GM12878 (cell line): Measurements from ENCODE around the gene FAM25G. TPM values are rescaled to one million over a fixed set of nuclear protein-coding genes. Genes with fewer than 3 reads are reported as not detected.

Source experiments
- ATAC-seq: fragments of 200-7000 bp; cut with Tn5 transposase; 3 replicates; pipeline ENCODE4 v1.9.1; 2020; ENCODE audit warnings: mild to moderate bottlenecking, moderate library complexity
- BruUV-seq: library from RNA; stranded (reverse); fragments of 400-500 nt; replicated peaks from 2 replicates; lab custom pipeline; 2021; lab: Mats Ljungman, UMichigan
- CTCF ChIA-PET: fragments of 300-600 bp; sonication (Branson Sonifier 250); formaldehyde crosslinking; extraction: SDS; loops from one replicate; lab custom pipeline; 2021; ENCODE audit warnings: inconsistent platforms; lab: Yijun Ruan, JAX
- POLR2A ChIA-PET: fragments of 350-600 bp; formaldehyde crosslinking; extraction: SDS; loops from one replicate; lab custom pipeline; 2021; ENCODE audit warnings: inconsistent platforms; lab: Charles Lee
- RAD21 ChIA-PET: fragments of 300-600 bp; sonication (Branson Sonifier 250); formaldehyde crosslinking; loops from one replicate; lab custom pipeline; 2023; ENCODE audit warnings: antibody characterized with exemption; ENCODE audit not compliant: unreplicated experiment; lab: Charles Lee
- SMC1A ChIA-PET: fragments of 300-600 bp; sonication (Branson Sonifier 250); formaldehyde crosslinking; loops from one replicate; lab custom pipeline; 2023; ENCODE audit not compliant: unreplicated experiment, uncharacterized antibody; lab: Charles Lee
- DNase-seq: peaks from one replicate; pipeline ENCODE4 v3.0.0-alpha.2; 2011; ENCODE audit warnings: low read depth, low spot score
- FAIRE-seq: peaks from 3 replicates; lab custom pipeline; 2011; peaks lifted over from hg19 to GRCh38; lab: Jason Lieb, UNC
- H2AFZ ChIP-seq: 2 replicates; pipeline ENCODE4 v1.6.0; 2011; ENCODE audit warnings: low read depth, low read length, control low read depth; ENCODE audit not compliant: control insufficient read depth
- H3K27ac ChIP-seq: 2 replicates; pipeline ENCODE4 v1.5.1; 2011; ENCODE audit warnings: control low read depth; ENCODE audit not compliant: control insufficient read depth, insufficient read depth
- H3K27me3 ChIP-seq, 2 experiments: replicated peaks in 1 of 2; 2 replicates each; pipeline versions ENCODE4 v1.6.0 to v1.6.1; 2011; ENCODE audit warnings: low read length in 1 of 2; ENCODE audit not compliant: control insufficient read depth in 2 of 2, insufficient read depth in 2 of 2
- H3K36me3 ChIP-seq, 2 experiments: 2 replicates each; pipeline ENCODE4 v1.5.1; 2011; ENCODE audit warnings: low read length in 1 of 2; ENCODE audit not compliant: control insufficient read depth in 2 of 2, insufficient read depth in 2 of 2
- H3K4me1 ChIP-seq: 2 replicates; pipeline ENCODE4 v1.6.1; 2011; ENCODE audit warnings: mild to moderate bottlenecking, low read length, moderate library complexity, mixed read lengths; ENCODE audit not compliant: control insufficient read depth, insufficient read depth
- H3K4me2 ChIP-seq: 2 replicates; pipeline ENCODE4 v1.6.0; 2011; ENCODE audit warnings: control low read depth; ENCODE audit not compliant: control insufficient read depth, insufficient read depth
- H3K4me3 ChIP-seq: fragments of 200-600 bp; sonication (generic); 2 replicates; pipeline ENCODE4 v1.5.1; 2016
- H3K79me2 ChIP-seq: 2 replicates; pipeline ENCODE4 v1.6.0; 2011; ENCODE audit warnings: low read length; ENCODE audit not compliant: control insufficient read depth, insufficient read depth
- H3K9ac ChIP-seq: 2 replicates; pipeline ENCODE4 v1.8.0; 2011; ENCODE audit warnings: low read length, control low read depth, mixed read lengths; ENCODE audit not compliant: control insufficient read depth, insufficient read depth
- H3K9me3 ChIP-seq: replicated peaks from 3 replicates; pipeline ENCODE4 v1.5.1; 2011; ENCODE audit warnings: mild to moderate bottlenecking, low read length; ENCODE audit not compliant: control insufficient read depth, insufficient read depth
- H4K20me1 ChIP-seq: 2 replicates; pipeline ENCODE4 v1.6.0; 2011; ENCODE audit not compliant: control insufficient read depth, insufficient read depth
- BHLHE40 ChIP-seq, 2 experiments: fragments of 450-650 bp in 1 of 2; IDR thresholded peaks; 2 replicates each; pipeline ENCODE4 v1.6.1; 2011 to 2017; ENCODE audit warnings: low read depth in 2 of 2, borderline replicate concordance in 1 of 2, improper control_type of control experiment in 1 of 2, low read length in 1 of 2, mild to moderate bottlenecking in 1 of 2
- CTCF ChIP-seq, 3 experiments: IDR thresholded peaks in 2 of 3; conservative IDR thresholded peaks in 1 of 3; 2 replicates each; pipeline ENCODE4 v1.5.1; 2011; ENCODE audit warnings: low read depth in 3 of 3, low read length in 3 of 3, mild to moderate bottlenecking in 3 of 3, control low read depth in 2 of 3, moderate library complexity in 2 of 3, inconsistent platforms in 1 of 3, mixed read lengths in 1 of 3; ENCODE audit not compliant: control insufficient read depth in 2 of 3, insufficient read depth in 1 of 3; ENCODE audit errors: extremely low read depth in 1 of 3
- HCFC1 ChIP-seq: fragments of 150-350 bp; IDR thresholded peaks from 2 replicates; pipeline ENCODE4 v1.6.1; 2014; ENCODE audit warnings: low read length
- IRF3 ChIP-seq: fragments of 450-650 bp; IDR thresholded peaks from 2 replicates; pipeline ENCODE4 v1.6.1; 2014; ENCODE audit warnings: mild to moderate bottlenecking
- JUND ChIP-seq: IDR thresholded peaks from 2 replicates; pipeline ENCODE4 v1.6.1; 2012; ENCODE audit warnings: low read depth, mild to moderate bottlenecking, low read length, improper control_type of control experiment, moderate library complexity
- KDM1A ChIP-seq: fragments of 200-600 bp; sonication (generic); IDR thresholded peaks from 2 replicates; pipeline ENCODE4 v1.6.1; 2016; ENCODE audit warnings: borderline replicate concordance
- MTA3 ChIP-seq: IDR thresholded peaks from 2 replicates; pipeline ENCODE4 v1.6.1; 2012; ENCODE audit warnings: low read length, inconsistent platforms, borderline replicate concordance
- PAX8 ChIP-seq: fragments of 450-650 bp; IDR thresholded peaks from 2 replicates; pipeline ENCODE4 v1.6.1; 2017; ENCODE audit warnings: mild to moderate bottlenecking, moderate library complexity
- PML ChIP-seq: IDR thresholded peaks from 2 replicates; pipeline ENCODE4 v1.6.1; 2012; ENCODE audit warnings: low read length, inconsistent platforms
- SMC3 ChIP-seq: IDR thresholded peaks from 2 replicates; pipeline ENCODE4 v1.6.1; 2011; ENCODE audit warnings: low read length, improper control_type of control experiment, borderline replicate concordance
- TAF1 ChIP-seq: IDR thresholded peaks from 2 replicates; pipeline ENCODE4 v1.6.1; 2011; ENCODE audit warnings: mild to moderate bottlenecking, low read depth, low read length, borderline replicate concordance
- WGBS: methylation state at CpG from one replicate; pipeline ENCODE4 v1.1.6; 2016; ENCODE audit warnings: low lambda C conversion rate; ENCODE audit not compliant: insufficient replicate concordance, insufficient coverage; ENCODE audit errors: missing lambda C conversion rate; 5-methylcytosine and 5-hydroxymethylcytosine counted together
- in situ Hi-C: fragments of 300-500 bp; cut with MboI; formaldehyde crosslinking; loops from 9 replicates; pipeline ENCODE4 v1.14.3; 2018; ENCODE audit warnings: mixed read lengths
- intact Hi-C: fragments of 100-400 bp; cut with micrococcal nuclease; formaldehyde crosslinking; loops from one replicate; pipeline ENCODE4 v1.14.2; 2022; ENCODE audit not compliant: unreplicated experiment
- polyA plus RNA-seq, 11 experiments: library from polyadenylated mRNA; depleted of rRNA in 4 of 11; unstranded in 6 of 11; stranded (reverse) in 5 of 11; fragments of >200 nt; fragmentation: Nextera tagmentation in 4 of 11; fragmentation: Illumina TruSeq in 1 of 11; extraction: Ambion mirVana in 4 of 11; extraction: Trizol in 1 of 11; gene quantifications; 1 replicate in 1 of 11; 2 replicates in 10 of 11; pipeline versions ENCODE4 v1.2.1 to v1.2.3, GENCODE V29; 2011 to 2016; ENCODE audit warnings: inconsistent platforms in 2 of 11, missing spikeins in 2 of 11, low read depth in 1 of 11
- total RNA-seq, 4 experiments: library from RNA; depleted of rRNA in 3 of 4; stranded (reverse); fragments of >200 nt in 3 of 4; fragmentation: Illumina TruSeq in 1 of 4; extraction: Trizol in 1 of 4; gene quantifications; 2 replicates each; pipeline versions ENCODE4 v1.2.1 to v1.2.3, GENCODE V29; 2013 to 2021
- TF ChIP-seq, protein P1 (sequence below): IDR thresholded peaks from 2 replicates; pipeline ENCODE4 v1.6.1; 2011; ENCODE audit warnings: borderline replicate concordance, low read depth, mild to moderate bottlenecking, moderate library complexity, low read length; ENCODE audit not compliant: insufficient read depth, poor library complexity, severe bottlenecking
- TF ChIP-seq, protein P2 (sequence below): fragments of 450-650 bp; IDR thresholded peaks from 2 replicates; pipeline ENCODE4 v1.6.1; 2016; ENCODE audit warnings: mild to moderate bottlenecking
- TF ChIP-seq, protein P3 (sequence below): fragments of 450-650 bp; IDR thresholded peaks from 2 replicates; pipeline ENCODE4 v1.6.1; 2017; ENCODE audit warnings: low read depth, mild to moderate bottlenecking, moderate library complexity

Gene FAM25G
- total and polyA plus RNA-seq, 10 of the 15 experiments (the other 5 are each of a cell fraction or from before 2014, with no cell fraction given): not detected

- POLR2A ChIA-PET: no interaction called here
- H3K79me2 ChIP-seq: no peaks in the 10 kb centered on the region
- intact Hi-C loops: no loop called here
- no peak for TF ChIP-seq TAF1
- TF ChIP-seq, protein P1, sequence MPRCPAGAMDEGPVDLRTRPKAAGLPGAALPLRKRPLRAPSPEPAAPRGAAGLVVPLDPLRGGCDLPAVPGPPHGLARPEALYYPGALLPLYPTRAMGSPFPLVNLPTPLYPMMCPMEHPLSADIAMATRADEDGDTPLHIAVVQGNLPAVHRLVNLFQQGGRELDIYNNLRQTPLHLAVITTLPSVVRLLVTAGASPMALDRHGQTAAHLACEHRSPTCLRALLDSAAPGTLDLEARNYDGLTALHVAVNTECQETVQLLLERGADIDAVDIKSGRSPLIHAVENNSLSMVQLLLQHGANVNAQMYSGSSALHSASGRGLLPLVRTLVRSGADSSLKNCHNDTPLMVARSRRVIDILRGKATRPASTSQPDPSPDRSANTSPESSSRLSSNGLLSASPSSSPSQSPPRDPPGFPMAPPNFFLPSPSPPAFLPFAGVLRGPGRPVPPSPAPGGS: no peak
- TF ChIP-seq SMC3: no peak
- TF ChIP-seq, protein P2, sequence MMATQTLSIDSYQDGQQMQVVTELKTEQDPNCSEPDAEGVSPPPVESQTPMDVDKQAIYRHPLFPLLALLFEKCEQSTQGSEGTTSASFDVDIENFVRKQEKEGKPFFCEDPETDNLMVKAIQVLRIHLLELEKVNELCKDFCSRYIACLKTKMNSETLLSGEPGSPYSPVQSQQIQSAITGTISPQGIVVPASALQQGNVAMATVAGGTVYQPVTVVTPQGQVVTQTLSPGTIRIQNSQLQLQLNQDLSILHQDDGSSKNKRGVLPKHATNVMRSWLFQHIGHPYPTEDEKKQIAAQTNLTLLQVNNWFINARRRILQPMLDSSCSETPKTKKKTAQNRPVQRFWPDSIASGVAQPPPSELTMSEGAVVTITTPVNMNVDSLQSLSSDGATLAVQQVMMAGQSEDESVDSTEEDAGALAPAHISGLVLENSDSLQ: no peak
- TF ChIP-seq HCFC1: no peak
- TF ChIP-seq CTCF (IDR thresholded peaks at IDR 0.05 in 2 of 3, conservative IDR thresholded peaks at IDR 0.05 in 1 of 3; ENCODE audit: control insufficient read depth in 2 of 3, extremely low read depth in 1 of 3, insufficient read depth in 1 of 3, low read depth in 3 of 3, low read length in 3 of 3): no peak
- TF ChIP-seq BHLHE40 (IDR thresholded peaks at IDR 0.05; ENCODE audit: borderline replicate concordance in 1 of 2, low read depth in 2 of 2, low read length in 1 of 2): no peak
- no peak for TF ChIP-seq KDM1A
- TF ChIP-seq, protein P3, sequence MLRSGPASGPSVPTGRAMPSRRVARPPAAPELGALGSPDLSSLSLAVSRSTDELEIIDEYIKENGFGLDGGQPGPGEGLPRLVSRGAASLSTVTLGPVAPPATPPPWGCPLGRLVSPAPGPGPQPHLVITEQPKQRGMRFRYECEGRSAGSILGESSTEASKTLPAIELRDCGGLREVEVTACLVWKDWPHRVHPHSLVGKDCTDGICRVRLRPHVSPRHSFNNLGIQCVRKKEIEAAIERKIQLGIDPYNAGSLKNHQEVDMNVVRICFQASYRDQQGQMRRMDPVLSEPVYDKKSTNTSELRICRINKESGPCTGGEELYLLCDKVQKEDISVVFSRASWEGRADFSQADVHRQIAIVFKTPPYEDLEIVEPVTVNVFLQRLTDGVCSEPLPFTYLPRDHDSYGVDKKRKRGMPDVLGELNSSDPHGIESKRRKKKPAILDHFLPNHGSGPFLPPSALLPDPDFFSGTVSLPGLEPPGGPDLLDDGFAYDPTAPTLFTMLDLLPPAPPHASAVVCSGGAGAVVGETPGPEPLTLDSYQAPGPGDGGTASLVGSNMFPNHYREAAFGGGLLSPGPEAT: no peak
- no peak for TF ChIP-seq MTA3
- TF ChIP-seq PML: no peak
- no peak for TF ChIP-seq JUND
- TF ChIP-seq IRF3: no peak
- TF ChIP-seq PAX8: no peak
Measured at GRCh38 chr10:47454780-47455058, 36.8 kb downstream of the FAM25G start.

More at GRCh38 chr10:47454780-47455058, 36.8 kb downstream of the FAM25G start:
- ChIA-PET RAD21 (no interaction called here), CTCF (no interaction called here), SMC1A (no interaction called here)
- ATAC-seq (no peak), DNase-seq (no peak), FAIRE-seq (no peak)
- 24% methylated on average over 3 of the region's 3 CpGs for WGBS
- H3K9me3 ChIP-seq: no peaks in the 10 kb centered on the region
- in situ Hi-C loops: no loop called here
- H3K27me3 ChIP-seq: peaks cover 0 to 8% of the 10 kb centered on the region in 2 experiments; a peak in 3 of 4 replicates
- H3K4me3 ChIP-seq: no peak overlapping the region
- H3K4me1 ChIP-seq: no peaks in the 10 kb centered on the region
- H4K20me1 ChIP-seq: no peaks in the 10 kb centered on the region
- no peak overlapping the region for H3K9ac ChIP-seq
- H2AFZ ChIP-seq: no peak overlapping the region
- no peaks in the 10 kb centered on the region for H3K36me3 ChIP-seq
- H3K4me2 ChIP-seq: no peak overlapping the region
- BruUV-seq: no TSS peak
- no peak overlapping the region for H3K27ac ChIP-seq
